ENCODE measurements around the gene FER.
"Not testable (repeated sequence)": the region's sequence is repeated elsewhere in the genome, so short reads cannot be mapped to it uniquely, and the experiment has no call there.

FER gene

GRCh38 chr5:109041317-109041716 is 293.6 kb downstream of the FER start:
- no peak for DNase-seq

GRCh38 chr5:109045710-109046109 is 298.0 kb downstream of the FER start:
- DNase-seq: no peak

GRCh38 chr5:109049565-109049964 is 301.9 kb downstream of the FER start:
- DNase-seq: no peak

- not testable (repeated sequence) for DNase-seq
These were observed 302.6 kb downstream of the FER start for GRCh38 chr5:109050321-109050720.

GRCh38 chr5:109052216-109052615 is 304.5 kb downstream of the FER start:
- not testable (repeated sequence) for DNase-seq

- no peak for DNase-seq
These were observed 306.3 kb downstream of the FER start for GRCh38 chr5:109053995-109054417.

GRCh38 chr5:109060378-109061025 is 312.8 kb downstream of the FER start:
- no peak for DNase-seq

- no peak for DNase-seq
These were observed 315.0 kb downstream of the FER start for GRCh38 chr5:109062664-109063063.

- no peak for DNase-seq
These were observed 315.5 kb downstream of the FER start for GRCh38 chr5:109063223-109063622.

- DNase-seq: no peak
These were observed 329.0 kb downstream of the FER start for GRCh38 chr5:109076741-109077140.

GRCh38 chr5:109078448-109078847 is 330.8 kb downstream of the FER start:
- no peak for DNase-seq

- DNase-seq: no peak
These were observed 332.8 kb downstream of the FER start for GRCh38 chr5:109080481-109080880.

- no peak for DNase-seq
These were observed 333.2 kb downstream of the FER start for GRCh38 chr5:109080896-109081295.

- no peak for DNase-seq
These were observed 336.2 kb downstream of the FER start for GRCh38 chr5:109083937-109084336.

- no peak for DNase-seq
These were observed 341.5 kb downstream of the FER start for GRCh38 chr5:109089191-109089590.

- DNase-seq: no peak
These were observed 351.4 kb downstream of the FER start for GRCh38 chr5:109099081-109099480.

- DNase-seq: no peak
These were observed 353.3 kb downstream of the FER start for GRCh38 chr5:109100971-109101370.

GRCh38 chr5:109102096-109102690 is 354.5 kb downstream of the FER start:
- no peak for DNase-seq

GRCh38 chr5:109105631-109106267 is 358.1 kb downstream of the FER start:
- no peak for DNase-seq

GRCh38 chr5:109111680-109112079 is 364.0 kb downstream of the FER start:
- no peak for DNase-seq

- no peak for DNase-seq
These were observed 365.9 kb downstream of the FER start for GRCh38 chr5:109113608-109114007.

- no peak for DNase-seq
These were observed 373.5 kb downstream of the FER start for GRCh38 chr5:109121225-109121624.

GRCh38 chr5:109125755-109126429 is 378.2 kb downstream of the FER start:
- DNase-seq: no peak

- DNase-seq: no peak
These were observed 378.8 kb downstream of the FER start for GRCh38 chr5:109126481-109126880.

Measured in inflammatory macrophage (primary cell).